ENCODE data around the gene DACH1.
"Not testable (repeated sequence)": the region's sequence is repeated elsewhere in the genome, so short reads cannot be mapped to it uniquely, and the experiment has no call there.

DACH1 gene

DNA sequence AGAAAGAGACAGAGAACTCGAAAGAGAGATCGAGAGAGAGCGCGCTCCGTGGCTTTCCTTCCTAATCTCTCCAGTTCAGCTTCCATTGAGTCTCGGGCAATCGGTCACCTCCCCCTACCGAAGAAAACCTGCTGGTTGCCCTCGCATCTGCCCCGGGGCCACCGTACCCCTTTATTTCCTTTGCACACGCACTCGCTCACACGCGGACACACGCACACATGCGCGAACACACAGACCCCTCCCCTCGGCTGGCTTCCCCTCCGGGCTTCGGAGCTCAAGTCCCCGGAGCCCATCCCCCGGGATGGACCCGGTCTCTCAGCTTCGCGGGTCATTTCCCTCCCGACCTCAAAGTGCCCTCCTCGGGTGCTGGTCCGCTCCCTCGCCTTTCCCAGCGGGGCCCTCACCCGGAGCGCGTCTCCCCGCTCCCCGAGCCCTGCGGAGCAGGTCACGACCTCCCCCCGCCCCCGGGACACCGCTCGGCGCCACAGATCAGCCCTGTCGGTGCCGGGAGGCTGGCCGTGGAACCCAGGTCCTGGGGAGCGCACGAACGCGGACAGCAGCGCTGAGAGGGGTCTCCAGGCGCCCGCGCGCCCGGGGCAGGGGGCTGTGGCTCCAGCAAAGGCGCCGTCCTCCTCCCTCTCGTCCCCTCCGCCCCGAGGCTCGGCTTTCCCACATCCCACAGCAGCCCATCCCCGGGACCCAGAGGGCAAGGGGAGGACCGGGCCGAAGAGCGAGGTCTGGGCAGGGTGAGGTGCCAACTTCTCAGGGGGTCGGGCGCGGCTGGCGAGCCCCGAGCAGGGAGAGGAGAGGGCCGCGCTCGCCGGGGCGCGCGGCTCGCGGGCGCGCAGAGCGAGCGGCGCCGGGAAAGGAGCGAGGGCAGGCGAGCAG, 1.8 kb downstream of the DACH1 start:
- peak; percentile 34 for DNase-seq

DNA sequence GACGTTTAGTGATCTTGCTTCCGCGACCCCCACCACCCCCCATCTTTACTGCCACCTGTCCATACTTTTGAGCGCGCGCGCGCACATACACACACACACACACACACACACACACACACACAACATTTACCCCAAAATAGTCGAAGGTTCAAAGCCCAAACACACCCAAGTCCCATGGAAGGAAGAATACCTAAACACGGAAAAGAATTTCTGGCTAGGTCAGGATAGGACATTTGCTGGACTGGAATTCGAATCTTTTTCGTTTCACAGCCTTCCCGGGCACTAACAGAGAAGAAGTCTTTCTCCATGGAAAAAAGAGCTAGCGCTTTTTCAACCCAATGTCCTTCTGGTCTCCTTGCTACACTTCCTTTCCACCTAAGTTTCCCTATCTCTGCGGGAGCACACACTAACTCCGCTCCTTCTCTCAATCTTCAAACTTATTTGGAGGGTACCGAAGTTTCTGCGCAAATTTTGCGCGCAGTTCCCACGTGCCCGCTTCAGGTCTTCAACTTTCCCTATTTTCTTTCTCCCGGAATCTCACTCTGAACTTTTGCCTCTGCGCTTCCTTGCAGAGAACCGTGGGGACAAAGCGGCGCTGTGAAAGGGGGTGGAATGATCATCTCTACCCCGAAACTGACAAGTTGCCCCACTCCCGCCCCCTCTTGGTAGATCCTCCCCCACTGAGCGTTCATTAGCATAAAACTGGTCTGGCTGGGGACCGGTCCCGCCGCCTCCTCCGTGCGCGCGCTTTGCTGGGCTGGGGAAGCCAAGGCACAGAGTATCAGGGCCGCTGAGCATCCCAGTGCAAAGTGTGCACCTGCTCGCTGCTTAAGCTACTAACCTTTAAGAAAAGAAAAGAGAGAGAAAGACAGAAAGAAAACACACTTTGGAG, 2.7 kb downstream of the DACH1 start:
- peak; percentile 32 for DNase-seq

DNA sequence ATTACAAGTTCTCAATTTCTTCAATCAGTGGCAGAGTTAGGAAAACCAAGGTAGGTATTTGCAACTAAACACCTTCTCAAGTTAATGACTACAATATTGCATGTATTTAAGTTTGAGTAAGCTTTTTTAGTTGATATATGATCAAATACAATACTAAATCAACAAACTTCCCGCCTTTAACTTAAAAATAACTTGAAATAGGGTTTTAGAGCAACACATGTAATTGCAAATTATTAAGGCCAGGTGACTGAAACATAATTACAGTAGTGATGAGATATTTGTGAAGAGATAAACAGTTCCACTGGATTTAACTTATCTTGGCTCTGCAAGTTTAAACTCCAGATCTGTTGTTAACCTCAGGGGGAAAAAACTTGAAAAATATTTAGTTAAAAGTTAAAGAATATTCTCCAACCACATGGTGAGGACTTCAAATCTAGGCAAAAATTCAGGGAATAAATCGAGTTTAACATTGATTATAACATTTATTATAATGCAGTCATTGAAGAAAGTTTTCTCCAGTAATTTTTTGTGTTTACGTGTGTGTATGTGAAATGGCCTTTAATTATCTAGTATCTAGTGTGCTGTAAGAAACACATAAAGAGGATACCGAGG, 3.6 kb downstream of the DACH1 start:
- no peak for DNase-seq

DNA sequence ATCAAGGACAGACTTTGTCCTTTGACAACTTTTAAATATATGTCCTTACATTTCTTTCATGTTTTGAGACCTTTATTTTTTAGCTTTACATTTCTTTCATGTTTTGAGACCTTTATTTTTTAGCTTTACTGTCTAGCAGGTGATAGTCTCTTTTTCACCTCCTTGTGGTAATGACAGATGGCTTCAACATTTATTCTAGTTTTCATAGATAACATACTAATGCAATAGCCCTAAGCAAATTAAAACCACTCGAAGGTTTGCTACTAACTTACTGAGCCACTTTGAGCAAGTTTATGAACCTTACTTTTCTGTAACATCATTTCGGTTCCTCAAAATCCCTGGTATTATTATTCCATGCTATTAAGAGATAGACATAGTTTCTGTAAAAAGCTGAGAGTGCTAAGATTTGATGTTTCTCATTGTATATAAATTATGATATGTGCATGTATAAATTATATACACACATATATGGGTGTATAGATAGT, 4.5 kb downstream of the DACH1 start:
- DNase-seq, result no peak

DNA sequence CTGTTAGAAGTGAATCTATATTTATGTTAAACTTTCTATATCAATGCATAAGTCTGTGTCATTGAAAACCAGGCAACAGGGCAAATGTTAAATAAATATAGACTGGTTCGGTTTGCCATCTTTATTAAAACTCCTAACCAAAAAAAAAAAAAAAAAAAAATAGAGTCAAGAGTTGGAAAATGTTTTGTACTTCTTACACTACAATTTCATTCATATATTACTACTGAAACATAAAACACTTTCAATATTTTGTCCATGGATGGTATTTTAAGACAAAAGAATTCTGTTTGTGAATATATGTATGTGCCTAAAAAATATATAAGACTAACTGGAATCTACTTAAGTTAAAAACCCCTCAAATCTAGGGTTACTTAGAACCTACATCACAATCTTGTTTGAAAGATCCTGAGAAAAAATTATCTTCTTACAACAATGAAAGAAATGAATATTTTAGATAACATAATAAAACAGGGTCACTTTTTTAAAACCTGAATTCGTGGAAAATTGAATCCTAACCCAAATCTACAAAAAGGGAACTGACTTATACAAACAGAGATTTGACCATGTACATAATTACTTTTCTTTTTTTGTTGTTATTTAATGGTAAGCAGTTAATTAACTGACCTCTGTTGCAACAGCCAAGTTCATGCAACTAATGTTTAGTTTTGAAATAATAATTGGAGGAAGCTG, 5.1 kb downstream of the DACH1 start:
- no peak for DNase-seq

DNA sequence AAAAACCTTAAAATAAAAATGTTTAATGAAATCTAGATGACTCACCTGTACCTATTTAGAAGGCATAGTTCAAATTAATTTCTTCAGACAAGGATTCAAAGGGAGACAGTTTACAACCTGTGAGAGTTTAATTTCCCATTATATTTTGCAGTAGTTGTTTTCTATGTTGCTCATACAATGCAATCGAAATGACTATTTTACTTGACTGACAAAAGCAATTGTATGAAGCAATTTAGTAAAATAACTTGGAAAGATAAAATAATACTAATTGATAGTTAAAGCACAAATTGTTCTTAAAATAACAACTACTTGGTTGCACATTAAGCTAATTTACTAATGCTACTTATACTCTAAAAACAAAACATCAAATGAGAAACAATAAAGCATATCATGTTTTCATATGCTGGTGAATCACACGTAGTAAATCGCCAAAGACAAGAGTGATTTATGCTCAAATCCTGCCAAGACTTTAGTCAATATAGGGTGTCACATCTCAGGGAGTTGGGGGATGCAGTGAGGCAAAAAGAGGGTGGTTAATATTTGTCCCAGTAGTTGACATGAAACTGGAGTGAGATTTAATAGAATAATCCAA, 6.4 kb downstream of the DACH1 start:
- no peak for DNase-seq

DNA sequence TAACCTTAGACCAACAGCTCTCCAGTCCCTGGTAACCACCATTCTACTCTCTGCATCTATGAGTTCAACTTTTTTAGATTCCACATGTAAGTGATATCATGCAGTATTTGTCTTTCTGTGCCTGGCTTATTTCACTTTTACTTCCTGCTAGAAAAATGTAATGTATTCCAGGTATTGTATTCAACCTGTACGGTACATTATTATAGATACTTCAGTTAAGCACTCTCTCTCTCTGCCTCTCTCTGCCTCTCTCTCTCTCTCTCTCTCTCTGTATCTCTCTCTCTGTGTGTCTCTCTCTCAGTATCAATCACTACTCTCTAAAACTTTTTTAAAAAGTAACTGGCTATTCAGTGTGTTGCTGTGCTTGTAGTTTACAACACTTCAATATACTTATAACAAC, 8.4 kb downstream of the DACH1 start:
- DNase-seq, result no peak

DNA sequence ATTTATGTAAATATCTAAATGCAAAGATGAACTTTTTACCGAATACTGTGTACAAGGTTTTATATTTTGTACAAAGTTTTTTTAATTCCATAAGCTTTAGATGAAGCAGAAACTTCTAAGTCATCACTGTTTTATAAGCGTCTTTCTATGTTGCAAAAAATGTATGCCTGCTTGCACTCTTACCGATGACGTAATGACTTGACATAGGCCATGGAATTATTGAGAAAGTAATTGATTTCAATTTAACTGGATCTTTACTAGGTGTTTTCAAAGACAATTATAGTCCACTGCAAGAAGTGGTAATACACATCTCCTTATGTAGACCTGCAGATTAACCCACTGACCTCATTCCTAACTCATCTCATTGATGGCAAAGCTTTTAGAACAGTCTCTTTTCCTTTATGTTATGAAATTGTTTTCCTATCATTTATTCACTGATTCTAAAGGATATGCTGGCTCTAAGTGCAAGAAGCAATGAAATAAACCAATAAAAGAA, 10.4 kb downstream of the DACH1 start:
- DNase-seq, result no peak

DNA sequence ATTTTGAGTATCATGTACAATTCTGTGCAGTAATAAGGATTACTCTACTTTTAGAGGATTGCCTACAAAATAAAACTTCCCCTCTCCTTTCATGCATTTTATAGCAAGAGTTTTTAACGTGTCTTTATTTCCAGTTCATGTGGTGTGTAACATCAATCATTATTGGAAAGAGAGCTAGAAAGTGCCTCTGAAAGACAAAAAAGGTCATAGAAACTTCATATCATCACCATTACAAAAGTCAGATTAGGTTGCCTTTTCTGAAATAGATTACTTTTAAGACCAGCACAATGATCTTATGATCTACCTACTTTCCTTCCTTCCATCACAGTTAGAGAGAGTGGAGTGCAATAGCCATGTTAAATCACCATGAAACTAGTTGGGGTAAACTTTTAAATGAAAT, 12.6 kb downstream of the DACH1 start:
- no peak for DNase-seq

DNA sequence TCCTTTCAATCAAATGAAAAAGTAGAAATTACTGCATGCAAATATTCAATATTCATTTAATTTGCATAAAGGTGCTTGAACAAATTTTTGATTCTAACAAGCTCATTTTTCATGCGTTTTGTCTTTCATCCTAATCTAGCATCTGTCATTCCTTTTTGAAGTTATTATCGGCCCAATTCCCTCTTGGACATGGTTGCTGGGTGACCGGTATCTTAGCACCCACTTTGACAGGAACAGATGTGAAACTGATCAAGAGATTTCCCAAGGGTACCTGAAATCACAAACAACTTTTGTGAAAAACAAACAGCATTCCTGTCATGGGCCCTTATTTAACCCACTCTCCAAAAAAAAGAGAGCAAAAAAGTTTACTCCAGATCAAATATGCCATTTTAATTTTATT, 13.3 kb downstream of the DACH1 start:
- DNase-seq, result no peak

DNA sequence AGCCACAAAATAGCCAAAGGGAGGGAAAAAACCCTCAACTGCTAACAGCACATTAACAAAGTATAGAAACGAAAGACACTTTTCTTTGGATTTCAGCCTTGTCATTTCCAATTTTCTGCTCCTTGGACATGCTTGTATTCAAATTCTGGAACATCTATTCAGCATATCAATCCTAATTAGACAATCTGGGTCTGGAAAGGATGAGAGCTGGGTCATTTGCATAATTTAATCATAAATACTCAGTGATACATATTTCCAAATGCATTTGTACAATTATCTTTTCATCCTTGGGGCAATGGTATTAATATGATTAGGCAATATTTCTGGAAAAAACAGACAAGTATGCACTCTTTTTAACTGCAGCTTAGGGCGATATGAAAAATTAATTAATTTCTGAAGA, 14.3 kb downstream of the DACH1 start:
- no peak for DNase-seq

DNA sequence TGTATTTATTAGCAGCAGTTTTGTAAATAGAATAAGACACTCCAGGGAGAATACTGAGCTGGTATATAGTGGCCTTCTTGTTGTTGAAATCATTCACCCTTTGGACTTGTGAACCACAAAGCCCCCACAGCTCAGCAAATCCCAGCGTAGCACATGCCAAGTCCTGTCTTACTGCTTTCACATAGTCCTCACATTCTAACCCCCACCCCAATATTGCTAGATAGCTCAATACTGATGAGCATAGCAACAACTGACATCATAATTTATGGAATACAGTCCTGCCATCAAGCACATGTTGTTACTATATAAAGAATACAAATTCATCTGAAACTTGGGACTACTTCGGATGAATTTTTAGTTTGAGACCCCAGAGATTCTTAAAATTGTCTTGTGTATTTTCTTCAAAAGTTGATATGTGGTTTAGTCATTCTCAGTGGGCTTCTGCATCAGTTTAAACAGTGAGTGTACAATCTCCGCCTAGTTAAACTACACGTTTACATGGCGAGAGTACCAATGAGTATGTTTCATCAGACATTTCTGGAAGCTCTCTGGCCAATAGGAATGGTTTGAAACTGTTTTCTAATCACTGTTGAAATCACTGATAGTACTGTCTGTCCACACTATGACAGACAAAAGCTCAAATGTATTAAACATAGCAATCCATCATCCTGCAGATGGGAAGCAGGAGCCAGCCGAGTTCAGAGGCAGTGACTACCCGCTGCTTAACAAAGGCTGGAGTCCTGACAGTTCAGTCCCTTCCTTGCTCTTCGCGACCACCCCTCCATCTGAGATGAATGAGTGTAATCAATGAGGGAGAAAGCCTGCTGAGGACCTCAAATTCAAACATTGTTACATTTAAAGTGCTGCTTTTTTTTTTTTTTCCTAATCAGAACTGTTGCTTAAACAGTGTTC, 15.2 kb downstream of the DACH1 start:
- DNase-seq, result no peak

DNA sequence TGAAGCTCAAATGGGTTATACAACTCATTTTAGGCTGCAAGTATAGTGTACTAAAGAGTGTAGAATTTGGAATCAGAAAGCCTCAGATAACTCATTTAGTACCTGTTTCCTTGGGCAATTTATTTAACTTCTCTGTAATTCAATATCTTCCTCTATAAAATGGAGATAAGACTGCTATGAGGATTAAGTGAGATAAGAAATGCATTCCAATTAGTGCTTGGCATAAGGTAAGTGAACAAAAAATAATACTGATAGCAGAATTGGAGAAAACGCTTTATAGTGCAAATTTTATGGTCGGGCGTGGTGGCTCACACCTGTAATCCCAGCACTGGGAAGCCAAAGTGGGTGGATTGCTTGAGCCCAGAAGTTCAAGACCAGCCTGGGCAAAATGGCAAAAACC, 25.0 kb downstream of the DACH1 start:
- no peak for DNase-seq

DNA sequence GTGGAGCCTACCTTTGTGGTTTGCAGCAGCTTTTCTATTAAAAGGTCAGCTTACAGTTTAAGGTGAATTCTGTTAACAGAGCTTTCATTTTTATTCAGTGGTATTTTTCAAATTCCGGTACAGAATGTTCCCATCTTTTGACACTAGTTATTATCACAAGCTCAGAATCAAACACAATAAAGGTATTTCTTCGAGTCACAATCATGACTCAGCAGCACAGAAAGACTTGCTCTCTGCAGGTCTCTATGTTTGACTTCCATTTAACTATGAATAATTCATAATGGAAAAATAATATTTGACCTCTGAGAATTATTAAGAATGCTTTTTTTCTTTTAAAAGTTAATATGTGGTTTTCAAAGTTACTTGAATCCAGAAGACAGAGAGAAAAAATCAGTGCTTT, 28.2 kb downstream of the DACH1 start:
- DNase-seq, result no peak

DNA sequence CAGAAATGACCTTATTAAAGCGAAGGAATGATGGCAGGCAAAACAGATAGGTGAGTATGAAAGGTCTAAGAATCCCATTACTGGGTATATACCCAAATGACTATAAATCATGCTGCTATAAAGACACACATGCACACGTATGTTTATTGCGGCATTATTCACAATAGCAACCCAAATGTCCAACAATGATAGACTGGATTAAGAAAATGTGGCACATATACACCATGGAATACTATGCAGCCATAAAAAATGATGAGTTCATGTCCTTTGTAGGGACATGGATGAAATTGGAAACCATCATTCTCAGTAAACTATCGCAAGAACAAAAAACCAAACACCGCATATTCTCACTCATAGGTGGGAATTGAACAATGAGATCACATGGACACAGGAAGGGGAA, 29.4 kb downstream of the DACH1 start:
- DNase-seq, result not testable (repeated sequence)

DNA sequence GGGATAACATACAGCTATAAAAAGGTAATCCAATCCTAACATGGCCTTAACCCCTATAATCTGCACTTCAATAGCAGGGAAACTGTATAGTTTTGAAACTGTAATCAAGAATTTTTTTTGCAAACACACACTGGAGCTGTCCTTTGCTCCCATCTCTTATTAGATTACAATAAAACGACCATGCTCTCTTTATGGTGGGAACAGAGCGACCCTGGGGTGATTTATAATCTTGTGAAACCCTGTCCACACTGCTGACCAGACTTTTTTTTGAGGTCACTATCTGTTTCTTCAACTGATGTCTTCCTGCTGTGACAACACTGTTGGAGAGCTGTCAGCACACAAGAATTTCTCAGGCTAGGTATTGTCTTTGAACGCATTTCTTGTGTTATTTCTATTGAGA, 35.3 kb downstream of the DACH1 start:
- DNase-seq, result no peak

DNA sequence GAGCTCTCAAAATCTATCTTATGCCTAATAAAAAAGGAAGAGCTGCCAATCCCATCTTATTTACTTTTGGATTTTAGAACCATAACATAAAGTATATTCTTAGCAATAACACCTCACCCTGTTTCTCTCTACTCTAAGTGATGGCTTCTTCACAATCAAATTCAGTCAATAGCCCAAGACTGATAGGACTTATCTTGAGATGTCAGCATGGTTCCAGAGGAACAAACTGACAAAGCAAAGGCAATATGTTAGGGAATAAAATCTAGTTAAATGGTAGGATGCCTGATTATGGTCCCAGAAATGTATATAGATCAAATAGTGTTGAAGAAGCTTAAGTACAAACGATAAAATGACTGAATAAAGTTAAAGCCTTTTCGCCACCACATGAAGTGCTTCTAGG, 36.3 kb downstream of the DACH1 start:
- no peak for DNase-seq

DNA sequence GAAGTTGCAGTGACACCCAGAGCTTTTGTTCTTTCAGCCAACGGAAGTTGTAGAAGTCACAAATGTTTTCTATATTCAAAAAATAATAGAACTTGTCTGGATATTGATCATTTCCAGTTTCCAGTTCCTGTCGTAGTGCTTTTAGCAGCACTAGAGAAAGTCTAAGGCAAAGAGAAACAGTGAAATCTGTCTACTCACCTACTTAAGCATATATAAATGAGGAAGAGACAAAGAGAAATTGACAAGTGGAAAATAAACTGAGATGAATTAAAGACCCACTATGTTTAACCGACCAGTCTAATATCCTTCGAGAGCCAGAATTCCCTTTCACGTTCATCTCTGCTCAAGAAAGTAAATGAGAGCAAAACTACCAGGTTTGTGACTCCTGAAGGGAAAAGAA, 36.7 kb downstream of the DACH1 start:
- DNase-seq, result no peak

DNA sequence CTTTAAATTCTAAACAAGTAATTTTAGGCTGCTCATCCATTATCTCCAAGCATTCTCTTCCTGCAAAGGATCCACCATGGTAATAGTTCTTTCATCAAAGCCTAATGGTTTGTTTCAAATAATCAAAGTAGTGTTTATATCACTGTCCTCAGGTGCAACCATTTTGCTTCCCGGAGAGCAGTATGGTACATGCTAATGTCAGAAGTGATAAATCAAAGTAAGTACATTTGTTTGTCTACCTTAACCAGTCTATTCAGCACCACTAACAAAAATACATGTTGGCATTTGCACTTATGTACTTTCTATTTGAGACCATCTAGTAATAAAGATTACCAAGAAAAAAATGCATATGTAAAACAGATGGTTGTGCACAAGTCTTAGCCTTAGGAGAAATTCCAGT, 37.5 kb downstream of the DACH1 start:
- no peak for DNase-seq

DNA sequence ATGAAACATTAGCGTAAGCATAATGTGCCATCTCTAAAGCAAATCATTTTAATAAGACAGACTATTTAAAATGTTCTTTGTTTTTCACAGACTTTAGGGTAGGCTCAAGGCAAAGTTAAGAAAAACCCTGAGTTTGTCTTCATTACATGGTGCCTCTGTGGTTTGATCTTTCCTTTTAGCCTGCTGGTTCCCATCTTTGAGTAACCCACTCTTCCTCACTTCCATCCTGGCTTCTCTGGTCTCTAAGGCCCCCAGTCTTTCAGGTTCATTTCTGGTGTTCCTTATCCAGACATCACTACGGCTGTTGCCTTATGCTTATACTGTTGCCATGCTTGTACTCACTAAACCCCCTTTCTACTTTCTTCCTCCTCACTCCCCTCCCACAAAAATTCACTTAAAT, 38.4 kb downstream of the DACH1 start:
- no peak for DNase-seq

DNA sequence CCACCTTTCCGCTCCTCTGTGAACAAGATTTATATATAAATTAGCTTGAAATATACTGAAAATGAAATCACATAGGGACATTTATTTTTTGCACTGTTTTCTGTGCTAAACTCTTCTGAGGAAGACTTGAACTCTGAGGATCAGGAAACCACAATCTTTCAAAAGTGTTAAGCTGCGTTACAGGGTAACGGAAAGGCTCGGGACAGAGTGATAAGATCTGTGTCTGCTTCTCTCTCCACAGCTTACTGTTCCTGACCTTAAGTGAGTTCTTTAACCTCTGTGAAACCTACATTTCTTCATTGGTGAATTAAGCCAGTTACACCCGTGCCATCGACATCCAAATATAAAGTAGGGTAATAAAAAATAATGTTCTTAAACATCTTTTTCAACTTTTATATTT, 38.9 kb downstream of the DACH1 start:
- no peak for DNase-seq

All from right hindlimb (tissue), 1 donor.